H1 (cell line): ENCODE results near the gene SNTG2. TPM values are rescaled to one million over a fixed set of nuclear protein-coding genes. Genes with fewer than 3 reads are reported as not detected.

Source experiments
- CHD1 ChIP-seq: IDR thresholded peaks from 2 replicates; pipeline ENCODE4 v1.6.1; 2012; ENCODE audit warnings: low read depth, low read length, improper control_type of control experiment
- CHD7 ChIP-seq: fragments of 300-600 bp; sonication (generic); IDR thresholded peaks from 2 replicates; pipeline ENCODE4 v1.7.1; 2012; ENCODE audit warnings: low read length, moderate library complexity, mild to moderate bottlenecking, inconsistent platforms; ENCODE audit not compliant: insufficient replicate concordance
- CTCF ChIP-seq, 3 experiments: IDR thresholded peaks; 1 replicate in 2 of 3; 2 replicates in 1 of 3; pipeline versions ENCODE4 v1.5.1 to v1.6.1; 2011; ENCODE audit warnings: low read length in 3 of 3, mild to moderate bottlenecking in 3 of 3, inconsistent platforms in 2 of 3, low read depth in 1 of 3, moderate library complexity in 1 of 3; ENCODE audit not compliant: insufficient read depth in 1 of 3; ENCODE audit errors: control extremely low read depth in 1 of 3
- E2F6 ChIP-seq: IDR thresholded peaks from 2 replicates; pipeline ENCODE4 v1.6.1; 2012; ENCODE audit warnings: inconsistent platforms
- NANOG ChIP-seq: IDR thresholded peaks from 2 replicates; pipeline ENCODE4 v1.6.1; 2011; ENCODE audit warnings: low read length, low read depth, mild to moderate bottlenecking, inconsistent platforms; ENCODE audit not compliant: insufficient read depth, poor library complexity, severe bottlenecking
- RAD21 ChIP-seq, 2 experiments: IDR thresholded peaks in 1 of 2; conservative IDR thresholded peaks in 1 of 2; 2 replicates each; pipeline ENCODE4 v1.6.1; 2011; ENCODE audit warnings: low read depth in 2 of 2, low read length in 2 of 2, improper control_type of control experiment in 1 of 2, inconsistent platforms in 1 of 2, mild to moderate bottlenecking in 1 of 2, moderate library complexity in 1 of 2
- SP4 ChIP-seq: IDR thresholded peaks from 2 replicates; pipeline ENCODE4 v1.6.1; 2012; ENCODE audit warnings: low read length, inconsistent platforms
- TAF1 ChIP-seq: IDR thresholded peaks from 2 replicates; pipeline ENCODE4 v1.6.1; 2011; ENCODE audit warnings: mild to moderate bottlenecking, low read depth, low read length
- polyA plus RNA-seq, 7 experiments: library from polyadenylated mRNA; depleted of rRNA in 3 of 7; stranded (reverse) in 5 of 7; unstranded in 2 of 7; fragments of >200 nt in 5 of 7; fragments of 200-250 nt in 2 of 7; gene quantifications; 1 replicate in 5 of 7; 2 replicates in 1 of 7; 4 replicates in 1 of 7; pipeline versions ENCODE4 v1.2.1 to v1.2.3, GENCODE V29; 2011 to 2013; ENCODE audit warnings: missing spikeins in 2 of 7, mixed read lengths in 2 of 7
- total RNA-seq: library from RNA; stranded (reverse); fragmentation: NEBNext Ultra II Directional; extraction: Animal tissue kit (Norgen Biotek cat#: 25700); gene quantifications from 2 replicates; pipeline ENCODE4 v1.2.1, GENCODE V29; 2021

SNTG2 gene
- total and polyA plus RNA-seq, 2 of the 8 experiments (the other 6 are each of a cell fraction or from before 2014, with no cell fraction given): 6.6 to 18.1 TPM

GRCh38 chr2:1314254-1314653 is 363.6 kb downstream of the SNTG2 start (continued):
- TF ChIP-seq CTCF (IDR thresholded peaks at IDR 0.05; ENCODE audit: control extremely low read depth in 1 of 3, insufficient read depth in 1 of 3, low read depth in 1 of 3, low read length in 3 of 3): no peak
- TF ChIP-seq SP4: no peak
- TF ChIP-seq NANOG: no peak
- TF ChIP-seq CHD1: no peak
- no peak for TF ChIP-seq RAD21 (IDR thresholded peaks at IDR 0.05 in 1 of 2, conservative IDR thresholded peaks at IDR 0.05 in 1 of 2; ENCODE audit: low read depth in 2 of 2, low read length in 2 of 2)
- no peak for TF ChIP-seq E2F6
- TF ChIP-seq CHD7: no peak
- no peak for TF ChIP-seq TAF1
